Mesothelial cell of epicardium (in vitro differentiated cells): ENCODE measurements around the gene HIP1R. TPM values are rescaled to one million over a fixed set of nuclear protein-coding genes. Genes with fewer than 3 reads are reported as not detected.
"Not testable (repeated sequence)": the region's sequence is repeated elsewhere in the genome, so short reads cannot be mapped to it uniquely, and the experiment has no call there.

Source experiments
- DNase-seq, 2 experiments: peaks; one replicate each; pipeline ENCODE4 v3.0.0; 2021; ENCODE audit warnings: low spot score in 2 of 2; ENCODE audit not compliant: unreplicated experiment in 2 of 2
- H3K27ac Mint-ChIP-seq: 2 replicates; pipeline ENCODE4 v1.8.0; 2021; ENCODE audit warnings: mixed read lengths
- H3K27me3 Mint-ChIP-seq: 2 replicates; pipeline ENCODE4 v1.8.0; 2021; ENCODE audit warnings: low read depth, mixed read lengths
- H3K36me3 Mint-ChIP-seq: 2 replicates; pipeline ENCODE4 v1.8.0; 2021; ENCODE audit warnings: mixed read lengths
- H3K4me1 Mint-ChIP-seq: 2 replicates; pipeline ENCODE4 v1.8.0; 2021; ENCODE audit warnings: mixed read lengths
- H3K4me3 Mint-ChIP-seq: 2 replicates; pipeline ENCODE4 v1.8.0; 2021; ENCODE audit warnings: mild to moderate bottlenecking, moderate library complexity, mixed read lengths
- H3K9me3 Mint-ChIP-seq: 2 replicates; pipeline ENCODE4 v1.8.0; 2021; ENCODE audit warnings: mixed read lengths
- total RNA-seq: library from RNA; stranded (reverse); gene quantifications from 3 replicates; pipeline ENCODE4 v1.2.1, GENCODE V29; 2021
- TF ChIP-seq, protein P1 (sequence below): fragments of 200-600 bp; sonication (generic); IDR thresholded peaks from one replicate; pipeline ENCODE4 v1.5.0; 2021; ENCODE audit warnings: antibody characterized with exemption; ENCODE audit not compliant: unreplicated experiment

The HIP1R gene
- total RNA-seq, 1 donor from 2014 or later, result 40.9 TPM

DNA sequence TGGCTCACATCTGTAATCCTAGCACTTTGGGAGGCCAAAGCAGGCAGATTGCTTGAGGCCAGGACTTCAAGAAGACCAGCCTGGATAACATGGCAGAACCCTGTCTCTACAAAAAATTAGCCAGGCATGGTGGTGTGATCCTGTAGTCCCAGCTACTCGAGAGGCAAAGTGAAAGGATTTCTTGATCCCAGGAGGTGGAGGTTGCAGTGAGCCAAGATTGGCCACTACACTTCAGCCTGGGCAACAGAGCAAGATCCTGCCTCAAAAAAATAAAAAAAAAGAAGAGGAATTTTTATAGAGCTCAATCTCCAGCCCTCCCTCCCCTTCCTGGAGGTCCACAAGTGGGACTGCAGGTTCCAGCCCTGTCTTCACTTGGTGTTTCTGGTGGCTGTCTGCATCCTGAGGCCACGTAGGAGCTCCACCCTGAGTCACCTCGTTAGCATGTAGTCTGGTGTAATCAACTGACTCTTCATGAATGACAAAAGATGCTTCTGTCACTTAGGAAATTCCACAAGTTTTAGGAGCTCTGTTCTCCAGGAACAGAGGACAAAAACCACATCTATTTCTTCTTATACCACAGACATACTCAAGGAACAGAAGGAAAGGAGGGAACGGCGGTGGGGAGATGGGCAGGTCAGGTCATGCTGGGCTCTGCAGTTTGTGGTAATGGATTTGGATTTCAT, 44.7 kb upstream of the HIP1R start:
- H3K4me3 Mint-ChIP-seq, result no peak overlapping the region
- H3K4me1 Mint-ChIP-seq, result no peaks in the 10 kb centered on the region
- H3K27ac Mint-ChIP-seq, result no peak overlapping the region
- TF ChIP-seq, protein P1, sequence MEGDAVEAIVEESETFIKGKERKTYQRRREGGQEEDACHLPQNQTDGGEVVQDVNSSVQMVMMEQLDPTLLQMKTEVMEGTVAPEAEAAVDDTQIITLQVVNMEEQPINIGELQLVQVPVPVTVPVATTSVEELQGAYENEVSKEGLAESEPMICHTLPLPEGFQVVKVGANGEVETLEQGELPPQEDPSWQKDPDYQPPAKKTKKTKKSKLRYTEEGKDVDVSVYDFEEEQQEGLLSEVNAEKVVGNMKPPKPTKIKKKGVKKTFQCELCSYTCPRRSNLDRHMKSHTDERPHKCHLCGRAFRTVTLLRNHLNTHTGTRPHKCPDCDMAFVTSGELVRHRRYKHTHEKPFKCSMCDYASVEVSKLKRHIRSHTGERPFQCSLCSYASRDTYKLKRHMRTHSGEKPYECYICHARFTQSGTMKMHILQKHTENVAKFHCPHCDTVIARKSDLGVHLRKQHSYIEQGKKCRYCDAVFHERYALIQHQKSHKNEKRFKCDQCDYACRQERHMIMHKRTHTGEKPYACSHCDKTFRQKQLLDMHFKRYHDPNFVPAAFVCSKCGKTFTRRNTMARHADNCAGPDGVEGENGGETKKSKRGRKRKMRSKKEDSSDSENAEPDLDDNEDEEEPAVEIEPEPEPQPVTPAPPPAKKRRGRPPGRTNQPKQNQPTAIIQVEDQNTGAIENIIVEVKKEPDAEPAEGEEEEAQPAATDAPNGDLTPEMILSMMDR, result no peak
- no peak for DNase-seq
- H3K9me3 Mint-ChIP-seq, result no peaks in the 10 kb centered on the region
- no peaks in the 10 kb centered on the region for H3K36me3 Mint-ChIP-seq
- H3K27me3 Mint-ChIP-seq, result no peaks in the 10 kb centered on the region

DNA sequence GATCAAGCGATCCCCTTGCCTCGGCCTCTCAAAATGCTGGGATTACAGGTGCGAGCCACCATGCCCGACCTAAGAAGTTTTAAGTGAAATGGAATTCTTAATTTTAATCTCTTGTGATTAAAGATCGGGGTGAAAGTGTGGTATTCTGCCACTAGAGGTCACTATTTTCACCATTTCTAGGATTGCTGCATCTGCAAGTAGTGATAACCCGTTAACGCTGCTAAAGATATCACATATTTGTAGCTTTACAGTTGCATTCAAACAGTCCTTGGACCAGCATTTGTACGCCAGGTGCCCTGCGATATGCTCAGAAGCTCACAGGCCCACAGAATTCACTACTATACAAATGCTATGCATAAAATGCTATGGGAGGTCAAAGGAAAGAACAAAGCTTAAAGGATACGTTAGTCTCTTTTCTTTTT, 41.6 kb upstream of the HIP1R start:
- TF ChIP-seq, protein P1, result peak; percentile 88
- Mint-ChIP-seq H3K36me3 (no peaks in the 10 kb centered on the region), H3K4me1 (no peaks in the 10 kb centered on the region), H3K27me3 (no peaks in the 10 kb centered on the region), H3K27ac (no peak overlapping the region), H3K4me3 (no peak overlapping the region), H3K9me3 (no peaks in the 10 kb centered on the region)
- no peak for DNase-seq

DNA sequence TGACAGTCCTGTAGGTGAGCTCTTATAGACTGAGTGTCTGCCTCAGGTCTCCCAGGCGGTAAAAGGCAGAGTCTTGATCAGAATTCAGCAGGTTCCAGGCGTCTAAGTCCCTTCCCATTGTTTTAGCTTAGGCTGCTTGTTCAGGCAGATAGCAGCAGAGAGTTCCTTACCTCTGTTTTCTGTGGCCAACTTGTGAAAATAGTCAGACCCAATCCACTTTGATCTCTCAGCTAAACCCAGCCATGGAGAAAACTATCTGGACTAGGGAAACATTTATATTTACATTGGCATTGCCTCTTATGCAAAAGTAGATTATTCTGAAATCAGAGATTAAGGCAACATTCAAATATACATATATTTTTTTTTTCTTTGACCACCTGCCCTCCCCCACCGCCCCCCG, 39.5 kb upstream of the HIP1R start:
- H3K4me1 Mint-ChIP-seq, result no peaks in the 10 kb centered on the region
- no peak overlapping the region for H3K27ac Mint-ChIP-seq
- no peak overlapping the region for H3K4me3 Mint-ChIP-seq
- H3K27me3 Mint-ChIP-seq, result no peaks in the 10 kb centered on the region
- no peaks in the 10 kb centered on the region for H3K9me3 Mint-ChIP-seq
- DNase-seq, result no peak
- TF ChIP-seq, protein P1, result no peak
- no peaks in the 10 kb centered on the region for H3K36me3 Mint-ChIP-seq

DNA sequence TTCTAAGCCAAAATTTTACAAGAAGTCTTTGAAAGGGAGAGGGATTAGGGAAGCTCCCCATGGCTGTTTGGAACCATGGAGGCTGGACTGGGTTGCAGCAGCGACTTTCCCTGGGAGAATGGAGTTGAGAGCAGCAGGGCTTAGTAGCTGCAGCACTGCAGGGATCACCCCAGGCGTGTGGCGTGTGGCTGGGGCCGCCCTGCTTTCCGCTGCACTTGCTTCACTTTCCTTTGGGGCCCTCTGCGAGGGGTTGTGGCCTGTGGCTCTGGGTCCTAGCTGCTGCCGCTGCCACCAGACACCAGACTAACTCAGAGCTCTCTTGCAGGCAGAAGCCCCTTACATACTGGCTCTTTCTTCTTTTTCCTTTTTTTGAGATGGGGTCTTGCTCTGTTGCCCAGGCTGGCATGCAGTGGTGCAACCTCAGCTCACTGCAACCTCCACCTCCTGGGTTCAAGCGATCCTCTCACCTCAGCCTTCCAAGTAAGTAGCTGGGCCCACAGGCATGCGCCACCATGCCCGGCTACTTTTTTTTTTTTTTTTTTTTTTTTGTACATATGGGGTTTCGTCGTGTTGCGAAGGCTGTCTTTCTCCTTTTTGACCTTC, 35.5 kb upstream of the HIP1R start:
- no peak for DNase-seq
- Mint-ChIP-seq H3K4me1 (peaks cover 7% of the 10 kb centered on the region), H3K4me3 (no peak overlapping the region), H3K27me3 (no peaks in the 10 kb centered on the region), H3K9me3 (no peaks in the 10 kb centered on the region), H3K27ac (no peak overlapping the region), H3K36me3 (no peaks in the 10 kb centered on the region)
- TF ChIP-seq, protein P1, result no peak

DNA sequence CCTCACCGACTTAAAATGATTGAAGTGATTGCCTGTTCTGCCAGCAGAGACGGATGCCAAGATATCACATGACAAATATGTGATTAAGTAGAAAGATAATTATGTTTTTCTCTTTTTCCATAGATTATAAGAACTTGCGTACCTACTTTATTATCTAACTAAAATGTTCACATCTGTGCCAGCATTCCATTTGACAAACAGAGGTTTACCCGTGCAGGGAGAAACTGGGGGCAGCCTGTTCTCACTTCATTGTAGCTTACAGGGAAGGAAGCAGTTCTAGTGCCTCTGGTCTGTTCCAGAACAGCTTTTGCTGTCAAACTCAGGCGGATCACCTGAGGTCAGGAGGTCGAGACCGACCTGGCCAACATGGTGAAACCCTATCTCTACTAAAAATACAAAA, 31.3 kb upstream of the HIP1R start:
- Mint-ChIP-seq H3K27ac (no peak overlapping the region), H3K36me3 (no peaks in the 10 kb centered on the region), H3K4me1 (peaks cover 7% of the 10 kb centered on the region), H3K27me3 (no peaks in the 10 kb centered on the region), H3K4me3 (no peak overlapping the region), H3K9me3 (no peaks in the 10 kb centered on the region)
- no peak for DNase-seq
- TF ChIP-seq, protein P1, result no peak

DNA sequence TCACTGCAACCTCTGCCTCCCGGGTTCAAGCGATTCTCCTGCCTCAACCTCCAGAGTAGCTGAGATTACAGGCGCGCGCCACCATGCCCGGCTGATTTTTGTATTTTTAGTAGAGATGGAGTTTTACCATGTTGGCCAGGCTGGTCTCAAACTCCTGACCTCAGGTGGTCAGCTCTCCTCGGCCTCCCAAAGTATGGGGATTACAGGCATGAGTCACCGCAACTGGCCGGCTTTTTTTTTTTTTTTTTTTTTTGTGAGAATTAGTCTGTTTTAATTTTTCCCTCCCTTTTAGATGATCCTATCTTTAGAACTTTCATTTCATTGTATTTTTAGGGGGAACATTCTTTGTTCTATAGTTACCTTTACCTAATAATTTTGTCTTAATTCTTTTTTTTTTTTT, 30.3 kb upstream of the HIP1R start:
- not testable (repeated sequence) for H3K27ac Mint-ChIP-seq, H3K9me3 Mint-ChIP-seq, H3K36me3 Mint-ChIP-seq, H3K27me3 Mint-ChIP-seq, DNase-seq, H3K4me1 Mint-ChIP-seq, H3K4me3 Mint-ChIP-seq
